Measurements from ENCODE around the gene PTPRA. TPM values are rescaled to one million over a fixed set of nuclear protein-coding genes. Genes with fewer than 3 reads are reported as not detected.

The PTPRA gene
- total RNA-seq, 1 experiment from 2014 or later: 57.0 TPM

- BruUV-seq (replicated peaks): no TSS peak
- H3K36me3 ChIP-seq (ENCODE audit: control insufficient read depth, insufficient read depth, low read length): no peaks in the 10 kb centered on the region; the same call in 1 of the 2 replicates
- no peaks in the 10 kb centered on the region for H3K27me3 ChIP-seq (replicated peaks; ENCODE audit: control insufficient read depth, insufficient read depth, low read length)
- no peak overlapping the region for H3K27ac Mint-ChIP-seq (ENCODE audit: unreplicated experiment)
- intact Hi-C loops (cut with micrococcal nuclease; ENCODE audit: unreplicated experiment): no loop called here
- peaks cover 31% of the 10 kb centered on the region for H3K4me1 Mint-ChIP-seq (ENCODE audit: low read depth, unreplicated experiment)
- TF ChIP-seq, protein P1, sequence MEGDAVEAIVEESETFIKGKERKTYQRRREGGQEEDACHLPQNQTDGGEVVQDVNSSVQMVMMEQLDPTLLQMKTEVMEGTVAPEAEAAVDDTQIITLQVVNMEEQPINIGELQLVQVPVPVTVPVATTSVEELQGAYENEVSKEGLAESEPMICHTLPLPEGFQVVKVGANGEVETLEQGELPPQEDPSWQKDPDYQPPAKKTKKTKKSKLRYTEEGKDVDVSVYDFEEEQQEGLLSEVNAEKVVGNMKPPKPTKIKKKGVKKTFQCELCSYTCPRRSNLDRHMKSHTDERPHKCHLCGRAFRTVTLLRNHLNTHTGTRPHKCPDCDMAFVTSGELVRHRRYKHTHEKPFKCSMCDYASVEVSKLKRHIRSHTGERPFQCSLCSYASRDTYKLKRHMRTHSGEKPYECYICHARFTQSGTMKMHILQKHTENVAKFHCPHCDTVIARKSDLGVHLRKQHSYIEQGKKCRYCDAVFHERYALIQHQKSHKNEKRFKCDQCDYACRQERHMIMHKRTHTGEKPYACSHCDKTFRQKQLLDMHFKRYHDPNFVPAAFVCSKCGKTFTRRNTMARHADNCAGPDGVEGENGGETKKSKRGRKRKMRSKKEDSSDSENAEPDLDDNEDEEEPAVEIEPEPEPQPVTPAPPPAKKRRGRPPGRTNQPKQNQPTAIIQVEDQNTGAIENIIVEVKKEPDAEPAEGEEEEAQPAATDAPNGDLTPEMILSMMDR (IDR thresholded peaks at IDR 0.05; ENCODE audit: insufficient read depth in 1 of 2, low read depth in 1 of 2, low read length in 1 of 2, severe bottlenecking in 1 of 2, unreplicated experiment in 1 of 2): no peak
- no peaks in the 10 kb centered on the region for H3K27me3 Mint-ChIP-seq (ENCODE audit: insufficient read depth, unreplicated experiment)
- no peak overlapping the region for H3K4me3 ChIP-seq (ENCODE audit: low read depth, low read length)
- POLR2A ChIA-PET: interaction anchor here (0.7 kb wide), 1 partner anchor 18 kb away, joined by 5 read pairs; no protein-coding TSS in a partner anchor
- DNase-seq: no peak
- CTCF ChIA-PET: no interaction called here
- no peaks in the 10 kb centered on the region for H3K9me3 Mint-ChIP-seq (ENCODE audit: unreplicated experiment)
- H3K36me3 Mint-ChIP-seq (ENCODE audit: insufficient read depth, unreplicated experiment): peaks cover 8% of the 10 kb centered on the region
- H3K4me3 Mint-ChIP-seq (ENCODE audit: unreplicated experiment): no peak overlapping the region
- H3K9me3 ChIP-seq: no peaks in the 10 kb centered on the region
- peaks cover 19% of the 10 kb centered on the region for H3K4me1 ChIP-seq
These were observed 2.5 kb downstream of the PTPRA start for GRCh38 chr20:2875690-2876203.

DNA sequence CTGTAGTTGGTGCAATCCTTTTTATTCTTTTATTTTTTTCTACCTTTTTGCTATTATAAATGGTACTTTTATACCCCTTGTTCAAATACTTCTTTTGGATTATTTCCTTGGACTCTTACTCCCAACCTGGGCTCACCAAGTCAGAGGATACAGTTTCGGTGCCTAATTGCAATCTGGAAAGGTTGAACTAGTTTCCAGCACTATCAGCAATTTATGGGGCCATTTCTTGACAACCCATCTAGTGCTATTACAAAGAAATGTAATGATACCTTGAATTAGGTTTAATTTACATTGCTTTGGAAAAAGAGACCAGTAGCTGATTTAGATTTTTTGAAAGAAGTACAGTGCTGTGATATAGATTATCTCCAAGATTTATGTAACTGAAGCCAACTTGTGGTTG is 5.2 kb downstream of the PTPRA start:
- Mint-ChIP-seq H3K9me3 (ENCODE audit: unreplicated experiment) (no peaks in the 10 kb centered on the region), H3K4me3 (ENCODE audit: unreplicated experiment) (no peak overlapping the region), H3K4me1 (ENCODE audit: low read depth, unreplicated experiment) (peaks cover 31% of the 10 kb centered on the region), H3K27me3 (ENCODE audit: insufficient read depth, unreplicated experiment) (no peaks in the 10 kb centered on the region), H3K36me3 (ENCODE audit: insufficient read depth, unreplicated experiment) (no peaks in the 10 kb centered on the region), H3K27ac (ENCODE audit: unreplicated experiment) (no peak overlapping the region)
- Histone ChIP-seq H3K36me3 (ENCODE audit: control insufficient read depth, insufficient read depth, low read length) (no peaks in the 10 kb centered on the region; the same call in 1 of the 2 replicates), H3K4me1 (peaks cover 18% of the 10 kb centered on the region), H3K27me3 (replicated peaks; ENCODE audit: control insufficient read depth, insufficient read depth, low read length) (no peaks in the 10 kb centered on the region), H3K9me3 (no peaks in the 10 kb centered on the region), H3K4me3 (ENCODE audit: low read depth, low read length) (no peak overlapping the region)
- ChIA-PET POLR2A (no interaction called here), CTCF (no interaction called here)
- no TSS peak for BruUV-seq (replicated peaks)
- intact Hi-C loops (cut with micrococcal nuclease; ENCODE audit: unreplicated experiment): no loop called here
- DNase-seq: no peak
- TF ChIP-seq, protein P1 (IDR thresholded peaks at IDR 0.05; ENCODE audit: insufficient read depth in 1 of 2, low read depth in 1 of 2, low read length in 1 of 2, severe bottlenecking in 1 of 2, unreplicated experiment in 1 of 2): no peak

DNA sequence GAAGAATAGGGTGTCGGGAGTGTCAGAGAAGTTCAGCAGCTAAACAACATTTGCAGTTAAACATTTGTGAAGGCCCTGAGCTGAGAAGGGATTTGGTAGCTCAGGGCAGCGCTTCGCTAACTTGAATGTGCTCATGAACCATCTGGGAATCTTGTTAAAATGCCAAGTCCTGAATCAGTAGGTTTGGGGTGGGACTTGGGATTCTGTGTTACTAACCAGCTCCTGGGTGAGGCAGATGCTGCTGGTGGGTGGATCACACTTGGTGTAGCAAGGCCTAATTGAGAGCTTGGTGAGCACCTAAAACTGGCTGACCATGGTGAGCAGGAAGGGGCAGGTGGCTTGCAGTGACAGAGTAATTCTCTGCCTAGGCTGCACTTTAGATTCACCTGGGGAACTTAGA is 5.9 kb downstream of the PTPRA start:
- ChIA-PET POLR2A (no interaction called here), CTCF (no interaction called here)
- no peaks in the 10 kb centered on the region for H3K27me3 Mint-ChIP-seq (ENCODE audit: insufficient read depth, unreplicated experiment)
- TF ChIP-seq, protein P1 (IDR thresholded peaks at IDR 0.05; ENCODE audit: insufficient read depth in 1 of 2, low read depth in 1 of 2, low read length in 1 of 2, severe bottlenecking in 1 of 2, unreplicated experiment in 1 of 2): no peak
- H3K4me1 ChIP-seq: peaks cover 18% of the 10 kb centered on the region
- no peaks in the 10 kb centered on the region for H3K27me3 ChIP-seq (replicated peaks; ENCODE audit: control insufficient read depth, insufficient read depth, low read length)
- H3K36me3 Mint-ChIP-seq (ENCODE audit: insufficient read depth, unreplicated experiment): no peaks in the 10 kb centered on the region
- H3K9me3 ChIP-seq: no peaks in the 10 kb centered on the region
- no peak overlapping the region for H3K27ac Mint-ChIP-seq (ENCODE audit: unreplicated experiment)
- intact Hi-C loops (cut with micrococcal nuclease; ENCODE audit: unreplicated experiment): no loop called here
- no peak for DNase-seq
- peaks cover 31% of the 10 kb centered on the region for H3K4me1 Mint-ChIP-seq (ENCODE audit: low read depth, unreplicated experiment)
- H3K4me3 ChIP-seq (ENCODE audit: low read depth, low read length): no peak overlapping the region
- no peaks in the 10 kb centered on the region for H3K9me3 Mint-ChIP-seq (ENCODE audit: unreplicated experiment)
- no peaks in the 10 kb centered on the region; the same call in 1 of the 2 replicates for H3K36me3 ChIP-seq (ENCODE audit: control insufficient read depth, insufficient read depth, low read length)
- H3K4me3 Mint-ChIP-seq (ENCODE audit: unreplicated experiment): no peak overlapping the region
- BruUV-seq (replicated peaks): no TSS peak
